Measurements from ENCODE around the gene DNAJB6. TPM values are rescaled to one million over a fixed set of nuclear protein-coding genes. Genes with fewer than 3 reads are reported as not detected.

DNAJB6 gene
- total RNA-seq, 1 donor from 2014 or later: 155 TPM

GRCh38 chr7:157403646-157404401, 67.0 kb downstream of the DNAJB6 start:
- H3K4me1 Mint-ChIP-seq (ENCODE audit: unreplicated experiment): peaks cover 11% of the 10 kb centered on the region
- no peaks in the 10 kb centered on the region for H3K9me3 Mint-ChIP-seq (ENCODE audit: unreplicated experiment)
- no peak overlapping the region for H3K27ac Mint-ChIP-seq (ENCODE audit: unreplicated experiment)
- peaks cover 6% of the 10 kb centered on the region for H3K27me3 Mint-ChIP-seq (ENCODE audit: unreplicated experiment)
- no peak for DNase-seq (ENCODE audit: low spot score)
- H3K4me3 Mint-ChIP-seq (ENCODE audit: unreplicated experiment): no peak overlapping the region
- TF ChIP-seq CTCF (IDR thresholded peaks at IDR 0.05; ENCODE audit: unreplicated experiment): no peak
- peaks cover 27% of the 10 kb centered on the region for H3K36me3 Mint-ChIP-seq (ENCODE audit: low read depth, unreplicated experiment)

- Mint-ChIP-seq H3K9me3 (ENCODE audit: unreplicated experiment) (no peaks in the 10 kb centered on the region), H3K4me1 (ENCODE audit: unreplicated experiment) (peaks cover 11% of the 10 kb centered on the region), H3K27ac (ENCODE audit: unreplicated experiment) (peak overlapping the region; percentile 64), H3K36me3 (ENCODE audit: low read depth, unreplicated experiment) (peaks cover 23% of the 10 kb centered on the region), H3K4me3 (ENCODE audit: unreplicated experiment) (no peak overlapping the region), H3K27me3 (ENCODE audit: unreplicated experiment) (peaks cover 6% of the 10 kb centered on the region)
- DNase-seq (ENCODE audit: low spot score): no peak
- no peak for TF ChIP-seq CTCF (IDR thresholded peaks at IDR 0.05; ENCODE audit: unreplicated experiment)
Observed at GRCh38 chr7:157404845-157405481, 68.2 kb downstream of the DNAJB6 start.

- Mint-ChIP-seq H3K27ac (ENCODE audit: unreplicated experiment) (no peak overlapping the region), H3K4me1 (ENCODE audit: unreplicated experiment) (peaks cover 11% of the 10 kb centered on the region), H3K9me3 (ENCODE audit: unreplicated experiment) (no peaks in the 10 kb centered on the region), H3K4me3 (ENCODE audit: unreplicated experiment) (no peak overlapping the region), H3K27me3 (ENCODE audit: unreplicated experiment) (peaks cover 7% of the 10 kb centered on the region), H3K36me3 (ENCODE audit: low read depth, unreplicated experiment) (peaks cover 19% of the 10 kb centered on the region)
- no peak for TF ChIP-seq CTCF (IDR thresholded peaks at IDR 0.05; ENCODE audit: unreplicated experiment)
- no peak for DNase-seq (ENCODE audit: low spot score)
Observed at GRCh38 chr7:157405501-157405900, 68.7 kb downstream of the DNAJB6 start.

GRCh38 chr7:157405914-157406810, 69.4 kb downstream of the DNAJB6 start:
- H3K36me3 Mint-ChIP-seq (ENCODE audit: low read depth, unreplicated experiment): peaks cover 18% of the 10 kb centered on the region
- peaks cover 7% of the 10 kb centered on the region for H3K27me3 Mint-ChIP-seq (ENCODE audit: unreplicated experiment)
- H3K4me3 Mint-ChIP-seq (ENCODE audit: unreplicated experiment): no peak overlapping the region
- no peaks in the 10 kb centered on the region for H3K9me3 Mint-ChIP-seq (ENCODE audit: unreplicated experiment)
- peaks cover 11% of the 10 kb centered on the region for H3K4me1 Mint-ChIP-seq (ENCODE audit: unreplicated experiment)
- DNase-seq (ENCODE audit: low spot score): no peak
- H3K27ac Mint-ChIP-seq (ENCODE audit: unreplicated experiment): no peak overlapping the region
- TF ChIP-seq CTCF (IDR thresholded peaks at IDR 0.05; ENCODE audit: unreplicated experiment): no peak

Data from endothelial cell (in vitro differentiated cells).